IPS-18a (cell line): Measurements from ENCODE around the gene TCF7L2.
"Not testable (repeated sequence)": the region's sequence is repeated elsewhere in the genome, so short reads cannot be mapped to it uniquely, and the experiment has no call there.

Experiments used
- H3K27ac ChIP-seq: one replicate; pipeline ENCODE4 v1.5.1; 2013; ENCODE audit warnings: low read length
- H3K27me3 ChIP-seq: one replicate; pipeline ENCODE4 v1.6.1; 2013; ENCODE audit warnings: mild to moderate bottlenecking, low read length; ENCODE audit not compliant: control insufficient read depth, insufficient read depth
- H3K36me3 ChIP-seq: one replicate; pipeline ENCODE4 v1.6.1; 2013; ENCODE audit warnings: low read depth, low read length; ENCODE audit not compliant: control insufficient read depth
- H3K4me1 ChIP-seq: one replicate; pipeline ENCODE4 v1.6.1; 2013; ENCODE audit warnings: low read depth, low read length; ENCODE audit not compliant: control insufficient read depth
- H3K4me3 ChIP-seq: one replicate; pipeline ENCODE4 v1.5.1; 2013; ENCODE audit warnings: low read length
- H3K9ac ChIP-seq: one replicate; pipeline ENCODE4 v1.6.1; 2013; ENCODE audit warnings: mild to moderate bottlenecking, low read length, moderate library complexity
- H3K9me3 ChIP-seq: one replicate; pipeline ENCODE4 v1.6.1; 2013; ENCODE audit warnings: low read depth, low read length; ENCODE audit not compliant: control insufficient read depth

Gene TCF7L2

GRCh38 chr10:113066120-113066519, 116.1 kb downstream of the TCF7L2 start:
- H3K9me3 ChIP-seq, H3K27ac ChIP-seq, H3K27me3 ChIP-seq, H3K4me3 ChIP-seq, H3K9ac ChIP-seq: not testable (repeated sequence)
- H3K4me1 ChIP-seq: peaks cover 29% of the 10 kb centered on the region
- peaks cover 15% of the 10 kb centered on the region for H3K36me3 ChIP-seq

GRCh38 chr10:113066561-113067312, 116.7 kb downstream of the TCF7L2 start:
- Histone ChIP-seq H3K4me1 (peaks cover 24% of the 10 kb centered on the region), H3K27me3 (no peaks in the 10 kb centered on the region), H3K36me3 (peaks cover 12% of the 10 kb centered on the region), H3K9ac (no peak overlapping the region), H3K9me3 (no peaks in the 10 kb centered on the region), H3K4me3 (no peak overlapping the region), H3K27ac (no peak overlapping the region)

- Histone ChIP-seq H3K27me3 (no peaks in the 10 kb centered on the region), H3K4me1 (peaks cover 16% of the 10 kb centered on the region), H3K36me3 (peaks cover 11% of the 10 kb centered on the region), H3K9me3 (no peaks in the 10 kb centered on the region), H3K9ac (no peak overlapping the region), H3K4me3 (no peak overlapping the region), H3K27ac (no peak overlapping the region)
Observed at GRCh38 chr10:113067501-113067900, 117.5 kb downstream of the TCF7L2 start.

GRCh38 chr10:113068178-113068890, 118.3 kb downstream of the TCF7L2 start:
- H3K4me1 ChIP-seq: peaks cover 8% of the 10 kb centered on the region
- no peak overlapping the region for H3K4me3 ChIP-seq
- no peak overlapping the region for H3K27ac ChIP-seq
- H3K9ac ChIP-seq: no peak overlapping the region
- H3K9me3 ChIP-seq: no peaks in the 10 kb centered on the region
- H3K36me3 ChIP-seq: peaks cover 11% of the 10 kb centered on the region
- H3K27me3 ChIP-seq: no peaks in the 10 kb centered on the region

GRCh38 chr10:113069595-113069994, 119.5 kb downstream of the TCF7L2 start:
- no peak overlapping the region for H3K27ac ChIP-seq
- H3K4me1 ChIP-seq: no peaks in the 10 kb centered on the region
- H3K9ac ChIP-seq: no peak overlapping the region
- no peaks in the 10 kb centered on the region for H3K9me3 ChIP-seq
- peaks cover 11% of the 10 kb centered on the region for H3K36me3 ChIP-seq
- no peak overlapping the region for H3K4me3 ChIP-seq
- no peaks in the 10 kb centered on the region for H3K27me3 ChIP-seq

- peaks cover 4% of the 10 kb centered on the region for H3K4me1 ChIP-seq
- H3K9ac ChIP-seq: no peak overlapping the region
- H3K36me3 ChIP-seq: peaks cover 11% of the 10 kb centered on the region
- H3K27ac ChIP-seq: no peak overlapping the region
- no peak overlapping the region for H3K4me3 ChIP-seq
- no peaks in the 10 kb centered on the region for H3K27me3 ChIP-seq
- no peaks in the 10 kb centered on the region for H3K9me3 ChIP-seq
Observed at GRCh38 chr10:113071446-113071845, 121.4 kb downstream of the TCF7L2 start.

GRCh38 chr10:113073549-113074189, 123.6 kb downstream of the TCF7L2 start:
- H3K27me3 ChIP-seq: no peaks in the 10 kb centered on the region
- H3K36me3 ChIP-seq: peaks cover 6% of the 10 kb centered on the region
- H3K4me1 ChIP-seq: peaks cover 8% of the 10 kb centered on the region
- H3K4me3 ChIP-seq: no peak overlapping the region
- H3K9me3 ChIP-seq: no peaks in the 10 kb centered on the region
- H3K9ac ChIP-seq: no peak overlapping the region
- no peak overlapping the region for H3K27ac ChIP-seq

GRCh38 chr10:113076949-113077348, 126.9 kb downstream of the TCF7L2 start:
- Histone ChIP-seq H3K4me1 (peaks cover 30% of the 10 kb centered on the region), H3K4me3 (no peak overlapping the region), H3K27ac (no peak overlapping the region), H3K36me3 (no peaks in the 10 kb centered on the region), H3K9me3 (no peaks in the 10 kb centered on the region), H3K9ac (no peak overlapping the region), H3K27me3 (no peaks in the 10 kb centered on the region)

- Histone ChIP-seq H3K4me1 (peaks cover 30% of the 10 kb centered on the region), H3K27me3 (no peaks in the 10 kb centered on the region), H3K27ac (no peak overlapping the region)
Observed at GRCh38 chr10:113078282-113078907, 128.3 kb downstream of the TCF7L2 start.

GRCh38 chr10:113080061-113080924, 130.2 kb downstream of the TCF7L2 start:
- Histone ChIP-seq H3K4me3 (no peak overlapping the region), H3K9ac (no peak overlapping the region), H3K4me1 (peaks cover 30% of the 10 kb centered on the region), H3K27me3 (no peaks in the 10 kb centered on the region), H3K9me3 (no peaks in the 10 kb centered on the region), H3K36me3 (no peaks in the 10 kb centered on the region), H3K27ac (no peak overlapping the region)

More at GRCh38 chr10:113078282-113078907, 128.3 kb downstream of the TCF7L2 start:
- H3K36me3 ChIP-seq: no peaks in the 10 kb centered on the region
- H3K9ac ChIP-seq: no peak overlapping the region
- H3K4me3 ChIP-seq: no peak overlapping the region
- no peaks in the 10 kb centered on the region for H3K9me3 ChIP-seq

- Histone ChIP-seq H3K9me3 (no peaks in the 10 kb centered on the region), H3K27me3 (no peaks in the 10 kb centered on the region), H3K36me3 (no peaks in the 10 kb centered on the region), H3K27ac (no peak overlapping the region), H3K4me1 (peaks cover 30% of the 10 kb centered on the region), H3K9ac (no peak overlapping the region), H3K4me3 (no peak overlapping the region)
Observed at GRCh38 chr10:113080925-113081229, 130.8 kb downstream of the TCF7L2 start.
